GM19238 (cell line): ENCODE data around the gene BRPF3.

Source experiments
- DNase-seq: peaks from one replicate; pipeline ENCODE4 v3.0.0; 2011; ENCODE audit warnings: low spot score; ENCODE audit not compliant: insufficient read length

Gene BRPF3

DNA sequence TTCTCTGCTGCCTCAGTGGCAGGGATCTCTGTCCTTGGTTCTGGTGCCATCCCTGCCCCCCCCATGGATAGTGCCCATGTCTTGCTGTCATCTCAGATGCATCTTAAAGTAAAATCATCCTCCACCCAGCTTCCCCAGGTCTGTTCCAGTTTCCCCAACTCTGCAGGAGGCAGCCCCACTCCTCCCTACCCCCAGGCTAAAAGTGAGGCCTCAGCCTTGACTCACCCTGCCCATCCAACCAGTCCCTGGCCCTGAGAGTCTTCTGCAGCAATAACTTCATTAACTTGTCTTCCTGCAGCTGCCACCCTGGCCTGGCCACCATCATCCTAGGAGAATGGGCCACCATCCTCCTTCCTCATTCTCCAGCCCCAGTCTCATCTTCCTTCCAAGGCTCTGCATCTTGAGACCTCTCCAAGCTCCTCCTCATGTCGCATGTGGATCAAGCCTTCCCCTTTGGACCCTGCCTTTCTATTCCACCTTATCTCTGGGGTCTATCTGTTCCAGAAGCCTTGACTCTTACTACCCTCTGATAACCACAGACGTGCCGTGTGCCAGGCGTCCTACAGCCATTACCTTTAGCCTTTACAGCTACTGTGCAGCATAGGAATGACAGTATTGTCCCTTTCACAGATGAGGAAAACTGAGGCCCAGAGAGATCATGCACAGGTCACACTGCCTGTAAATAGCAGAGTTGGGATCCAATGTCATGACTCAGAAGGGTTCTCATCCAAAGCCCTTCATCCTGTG lies 71.4 kb downstream of the BRPF3 start:
- DNase-seq, result no peak

DNA sequence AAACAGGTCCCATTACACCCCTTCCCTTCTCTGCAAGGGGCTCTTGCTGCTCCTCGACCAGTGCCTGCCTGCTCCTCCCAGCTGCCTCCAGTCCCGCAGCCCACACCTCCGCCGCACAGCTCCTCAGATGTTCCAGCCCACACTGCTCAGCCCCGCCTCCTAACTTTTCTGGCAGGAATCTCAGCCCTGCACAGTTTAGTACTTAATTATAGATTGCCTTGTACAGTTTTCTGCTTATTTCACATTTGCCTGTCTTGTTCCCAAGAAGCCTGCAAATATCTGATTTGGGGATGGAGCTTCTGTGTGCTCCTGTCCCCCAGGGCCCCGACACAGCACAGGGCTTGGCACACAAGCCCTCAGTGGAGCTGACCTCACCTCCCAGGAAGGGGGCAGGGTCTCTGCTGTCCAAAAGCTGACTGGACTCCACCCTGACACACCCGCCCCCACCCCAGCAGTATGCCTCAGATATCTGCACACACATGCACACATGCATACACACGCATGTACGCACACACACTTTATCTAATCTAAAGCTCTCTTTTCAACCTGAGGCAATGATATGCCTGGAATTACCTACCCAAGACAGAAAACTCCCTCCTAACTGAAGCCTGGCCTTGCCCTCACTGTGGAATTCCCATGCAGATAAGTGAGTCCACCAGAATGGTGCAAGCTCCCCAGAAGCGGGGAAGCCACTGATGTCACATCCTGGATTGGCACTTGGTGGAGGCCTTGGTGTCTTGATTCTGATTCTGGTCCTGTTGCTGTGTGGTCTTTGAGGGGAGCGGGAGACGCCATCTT lies 72.1 kb downstream of the BRPF3 start:
- no peak for DNase-seq

DNA sequence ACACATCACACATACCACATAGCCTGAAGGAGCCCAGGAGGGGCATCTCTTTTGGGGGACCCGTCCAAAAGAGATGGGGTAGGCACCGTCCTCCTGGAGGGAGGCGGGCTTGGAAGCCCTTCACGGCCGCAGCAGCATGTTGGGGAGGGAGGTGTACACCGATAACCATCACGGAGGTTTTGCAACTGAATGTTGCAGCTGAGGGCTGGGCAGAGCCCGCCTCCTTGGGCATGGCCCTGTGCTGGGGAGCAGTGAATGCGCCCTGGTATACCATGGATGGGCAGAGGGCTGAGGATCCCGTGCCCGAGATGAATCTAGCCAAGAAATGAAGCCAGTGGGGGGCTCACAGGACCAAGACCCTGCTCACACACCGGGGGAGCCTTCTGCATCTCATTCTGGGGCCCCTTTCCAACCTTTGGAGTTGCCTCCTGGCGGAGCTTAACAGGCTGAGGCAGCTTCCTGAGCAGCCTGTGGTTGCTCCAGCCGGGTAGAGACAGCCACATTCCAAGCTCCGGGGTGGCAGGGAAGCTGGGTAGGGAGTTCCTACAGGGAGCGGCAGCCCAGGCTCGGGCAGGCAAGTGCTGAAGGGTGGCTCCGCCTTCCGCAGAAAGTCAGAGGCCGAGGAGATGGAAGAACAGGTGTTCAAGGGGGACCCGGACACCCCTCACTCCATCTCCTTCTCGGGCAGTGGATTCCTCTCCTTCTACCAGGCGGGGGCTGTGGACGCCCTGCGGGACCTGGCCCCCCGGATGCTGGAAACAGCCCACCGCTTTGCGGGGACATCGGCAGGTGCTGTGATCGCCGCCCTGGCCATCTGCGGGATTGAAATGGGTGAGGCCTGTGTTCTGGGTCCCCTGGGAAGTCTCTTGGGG lies 73.5 kb downstream of the BRPF3 start, which contains the start of gene PNPLA1:
PNPLA1 (plus strand) TSS at position 227 of the 872 bp plus-strand sequence; CDS start at position 627, 400 bp downstream.
- no peak for DNase-seq

GRCh38 chr6:36272234-36272633 lies 75.7 kb downstream of the BRPF3 start:
- no peak for DNase-seq

GRCh38 chr6:36273067-36273466 lies 76.5 kb downstream of the BRPF3 start:
- no peak for DNase-seq

DNA sequence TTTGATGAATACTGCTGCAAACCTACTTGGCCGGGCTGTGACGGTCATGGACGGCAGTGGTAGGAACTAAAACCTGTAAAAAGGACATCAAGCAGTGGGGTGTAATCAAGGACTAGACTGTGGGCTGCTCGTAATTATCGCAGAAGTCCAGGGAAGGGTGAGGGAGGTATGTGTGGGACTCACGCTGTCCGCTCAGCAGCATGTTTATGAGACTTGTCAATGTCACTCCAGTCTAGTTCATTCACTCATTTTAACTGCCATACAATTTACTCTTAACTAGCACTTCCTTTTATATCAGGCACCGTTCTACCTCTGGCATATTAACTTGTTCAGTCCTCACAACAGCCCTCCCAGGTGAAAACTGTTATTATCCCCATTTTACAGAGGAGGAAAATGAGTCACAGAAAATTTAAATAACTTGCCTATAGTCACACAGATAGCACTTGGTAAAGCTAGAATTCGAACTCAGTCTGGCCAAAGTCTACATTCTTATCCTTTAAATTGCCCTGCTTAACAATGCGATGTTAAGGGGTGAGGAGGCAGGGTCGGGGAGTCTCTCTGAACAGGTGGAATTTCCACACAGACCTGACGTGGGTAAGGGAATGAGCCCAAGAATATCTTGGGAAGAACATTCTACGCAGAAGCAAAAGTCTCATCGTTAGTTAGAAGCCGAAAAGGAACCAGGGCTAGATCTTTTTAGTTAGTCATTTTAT lies 77.4 kb downstream of the BRPF3 start:
- DNase-seq, result no peak

DNA sequence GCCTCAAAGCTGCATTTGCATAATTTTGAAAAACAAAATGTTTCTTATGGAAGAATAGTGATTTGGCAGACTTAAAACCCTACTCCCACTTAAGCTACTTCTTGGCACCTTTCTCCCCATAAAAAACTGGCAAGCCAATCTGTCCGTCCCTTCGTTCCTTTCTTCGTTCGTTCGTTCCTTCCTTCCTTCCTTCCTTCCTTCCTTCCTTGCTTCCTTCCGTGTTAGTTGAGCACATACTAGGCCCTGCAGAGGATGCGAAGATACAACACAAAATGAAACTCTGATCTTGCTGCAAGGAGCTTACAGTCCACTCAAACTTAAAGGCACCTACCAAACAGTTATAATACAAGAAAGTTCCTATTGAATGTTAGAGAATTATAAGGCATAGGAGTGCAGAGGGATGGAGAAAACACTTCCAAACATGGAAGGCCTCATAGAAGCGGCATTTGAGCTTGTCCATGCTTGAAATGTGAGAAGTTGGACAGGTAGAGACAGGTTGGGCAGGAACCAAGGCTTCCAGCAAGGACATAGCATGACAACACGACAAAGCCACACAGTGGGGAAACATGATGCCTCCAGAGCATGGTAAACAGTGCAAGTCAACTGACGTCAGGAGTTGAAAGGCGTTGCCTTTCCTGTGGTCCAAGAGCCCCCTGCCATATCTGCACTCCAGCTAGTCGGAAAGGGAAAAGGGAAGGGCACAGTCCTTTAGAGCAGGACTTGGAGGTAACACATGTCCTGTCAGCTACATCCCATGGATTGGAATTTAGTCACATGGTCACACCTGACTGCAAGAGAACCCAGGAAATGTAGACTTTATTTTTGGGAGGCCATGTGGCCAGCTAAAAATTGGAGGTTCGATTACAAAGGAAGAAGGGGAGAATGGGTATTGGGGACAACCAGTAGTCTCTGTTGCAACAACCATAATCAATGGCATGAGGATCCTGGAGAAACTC lies 80.3 kb downstream of the BRPF3 start:
- DNase-seq, result no peak

DNA sequence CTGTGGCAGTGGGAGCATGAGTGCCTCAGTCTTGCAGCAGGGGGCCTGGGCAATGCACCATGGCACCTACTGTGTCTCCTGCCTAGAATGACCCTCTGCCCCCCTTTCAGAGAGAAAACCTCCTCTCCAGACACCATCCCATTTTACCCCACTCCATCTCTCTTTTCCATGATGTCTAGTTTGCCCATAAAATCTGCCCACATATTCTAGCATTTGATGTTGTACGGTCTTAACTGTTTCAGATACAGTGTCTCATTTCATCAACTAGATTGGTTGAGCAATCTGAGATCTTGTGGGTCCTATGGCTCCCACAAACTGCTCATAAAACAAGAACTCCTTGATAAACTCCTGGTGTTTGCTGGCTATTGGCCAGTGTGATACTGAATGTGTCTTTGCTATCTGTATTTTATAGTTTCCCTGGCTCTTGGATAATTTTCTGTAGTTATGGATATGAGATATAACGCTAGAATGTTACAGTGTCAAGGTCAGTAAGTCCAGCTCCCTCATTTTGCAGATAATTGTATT lies 81.5 kb downstream of the BRPF3 start:
- DNase-seq, result no peak

DNA sequence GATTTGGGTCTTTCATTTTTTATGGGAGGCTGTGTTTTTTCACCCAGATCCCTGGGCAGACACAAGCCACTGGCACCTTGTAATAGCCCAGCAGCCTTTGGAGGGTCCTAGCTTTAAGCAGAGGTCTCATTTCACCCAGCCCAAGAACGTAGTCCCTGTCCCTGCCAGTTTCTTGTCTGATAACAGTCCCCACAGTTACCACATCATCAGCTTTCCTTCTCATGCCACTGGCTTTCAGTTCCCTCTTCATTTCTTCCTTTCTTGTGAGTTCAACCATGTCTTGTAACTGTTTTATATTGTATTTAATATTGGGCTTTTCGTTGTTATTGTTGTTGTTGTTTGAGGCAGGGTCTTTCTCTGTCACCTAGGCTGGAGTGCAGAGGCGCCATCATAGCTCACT lies 83.9 kb downstream of the BRPF3 start:
- no peak for DNase-seq

DNA sequence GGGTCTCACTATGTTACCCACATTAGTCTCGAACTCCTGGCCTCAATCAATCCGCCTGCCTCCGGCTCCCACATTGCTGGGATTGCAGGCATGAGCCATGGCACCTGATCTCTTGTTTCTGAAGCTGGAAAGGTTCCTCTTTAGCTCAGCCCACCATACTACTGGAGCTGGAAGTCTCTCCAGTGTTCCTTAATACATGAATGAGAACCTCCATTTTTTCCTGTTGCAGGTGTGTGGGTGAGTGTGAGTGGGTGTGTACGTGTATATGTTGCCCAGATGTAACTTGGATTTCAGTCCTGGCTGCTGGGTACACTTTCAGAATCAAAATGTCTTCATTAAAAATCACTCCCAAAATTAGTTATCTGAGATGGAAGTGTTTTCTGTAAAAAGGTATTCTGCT lies 84.4 kb downstream of the BRPF3 start:
- no peak for DNase-seq
